Kidney epithelial cell (primary cell): ENCODE results near the gene TMC4. TPM values are rescaled to one million over a fixed set of nuclear protein-coding genes. Genes with fewer than 3 reads are reported as not detected.
A peak's percentile ranks its signal among the peaks of the same experiment; 100 is the strongest.

Experiments
- DNase-seq: peaks from one replicate; pipeline ENCODE4 v3.0.0-alpha.2; 2010; ENCODE audit warnings: low read depth
- H3K27me3 ChIP-seq: 2 replicates; pipeline ENCODE4 v1.6.0; 2011; ENCODE audit warnings: low read length; ENCODE audit not compliant: control insufficient read depth, insufficient read depth
- H3K36me3 ChIP-seq: 2 replicates; pipeline ENCODE4 v1.5.1; 2011; ENCODE audit warnings: low read length; ENCODE audit not compliant: control insufficient read depth, insufficient read depth
- H3K4me3 ChIP-seq: 2 replicates; pipeline ENCODE4 v1.5.1; 2011; ENCODE audit warnings: low read depth, mild to moderate bottlenecking, control low read depth, low read length
- total RNA-seq: library from RNA; depleted of rRNA; stranded (reverse); fragments of >200 nt; gene quantifications from 2 replicates; pipeline ENCODE4 v1.2.3, GENCODE V29; 2015
- TF ChIP-seq, protein P1 (sequence below): IDR thresholded peaks from 2 replicates; pipeline ENCODE4 v1.5.1; 2011; ENCODE audit warnings: mild to moderate bottlenecking, moderate library complexity, low read length, control low read depth, inconsistent platforms; ENCODE audit not compliant: insufficient read depth, poor library complexity, severe bottlenecking

TMC4 gene
- total RNA-seq, 1 donor from 2014 or later: 33.9 TPM

DNA sequence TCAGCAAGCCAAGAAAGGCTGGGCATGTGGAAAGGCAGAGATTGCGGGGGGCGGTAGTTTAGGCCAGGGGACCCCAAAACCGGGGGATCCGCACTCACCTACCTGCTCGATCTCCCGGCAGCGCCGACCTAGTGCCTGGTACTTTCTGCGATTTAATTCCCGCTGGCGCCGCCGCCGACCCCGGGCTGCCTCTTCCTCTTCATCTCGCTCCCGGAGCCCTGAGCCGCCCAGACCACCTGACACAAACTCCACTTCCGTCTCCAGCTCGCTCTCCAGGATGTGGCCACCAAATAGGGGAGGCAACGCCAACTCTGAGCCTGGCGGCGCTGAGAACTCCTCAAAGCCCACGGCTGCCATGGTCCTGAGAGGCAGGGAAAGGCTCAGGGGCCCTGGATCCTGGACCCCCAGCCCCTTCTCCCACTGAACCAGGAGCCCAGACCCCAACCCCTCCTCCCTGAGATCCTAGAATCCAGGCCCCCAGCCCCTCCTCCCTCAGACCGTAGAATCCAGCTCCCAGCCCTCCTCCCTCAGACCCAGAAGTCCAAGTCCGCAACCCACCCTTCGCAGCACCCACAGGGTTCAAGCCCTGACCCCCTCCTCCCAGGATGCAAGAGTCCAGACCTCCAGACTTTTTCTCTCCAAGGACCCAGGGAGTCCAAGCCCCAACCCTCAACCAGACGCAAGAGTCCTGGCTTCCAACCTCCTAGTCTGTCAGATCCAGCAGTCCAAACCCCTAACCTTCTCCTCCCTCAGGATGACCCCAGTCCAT, 58.4 kb downstream of the TMC4 start:
- TF ChIP-seq, protein P1, sequence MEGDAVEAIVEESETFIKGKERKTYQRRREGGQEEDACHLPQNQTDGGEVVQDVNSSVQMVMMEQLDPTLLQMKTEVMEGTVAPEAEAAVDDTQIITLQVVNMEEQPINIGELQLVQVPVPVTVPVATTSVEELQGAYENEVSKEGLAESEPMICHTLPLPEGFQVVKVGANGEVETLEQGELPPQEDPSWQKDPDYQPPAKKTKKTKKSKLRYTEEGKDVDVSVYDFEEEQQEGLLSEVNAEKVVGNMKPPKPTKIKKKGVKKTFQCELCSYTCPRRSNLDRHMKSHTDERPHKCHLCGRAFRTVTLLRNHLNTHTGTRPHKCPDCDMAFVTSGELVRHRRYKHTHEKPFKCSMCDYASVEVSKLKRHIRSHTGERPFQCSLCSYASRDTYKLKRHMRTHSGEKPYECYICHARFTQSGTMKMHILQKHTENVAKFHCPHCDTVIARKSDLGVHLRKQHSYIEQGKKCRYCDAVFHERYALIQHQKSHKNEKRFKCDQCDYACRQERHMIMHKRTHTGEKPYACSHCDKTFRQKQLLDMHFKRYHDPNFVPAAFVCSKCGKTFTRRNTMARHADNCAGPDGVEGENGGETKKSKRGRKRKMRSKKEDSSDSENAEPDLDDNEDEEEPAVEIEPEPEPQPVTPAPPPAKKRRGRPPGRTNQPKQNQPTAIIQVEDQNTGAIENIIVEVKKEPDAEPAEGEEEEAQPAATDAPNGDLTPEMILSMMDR: no peak
- H3K27me3 ChIP-seq: no peaks in the 10 kb centered on the region
- DNase-seq: no peak
- peak overlapping the region; percentile 66 for H3K4me3 ChIP-seq
- no peaks in the 10 kb centered on the region for H3K36me3 ChIP-seq

Other genes starting within 250 kb of the TMC4 start
- under 0.01 TPM in 1 of 2 replicates, not detected in the other for gene CACNG8, start 210.2 kb downstream of the TMC4 start, total RNA-seq
- not detected in 2 replicates for gene CACNG6, start 181.5 kb downstream of the TMC4 start, total RNA-seq
- not detected in 2 replicates for gene VSTM1, start 109.3 kb downstream of the TMC4 start, total RNA-seq
- gene TARM1, start 91.8 kb downstream of the TMC4 start, total RNA-seq: not detected in 2 replicates
- 22.9 and 24.4 TPM in 2 replicates for gene OSCAR, start 72.4 kb downstream of the TMC4 start, total RNA-seq
- 31.8 and 39.4 TPM in 2 replicates for gene NDUFA3, start 70.3 kb downstream of the TMC4 start, total RNA-seq
- 28.2 and 31.0 TPM in 2 replicates for gene TFPT, start 57.5 kb downstream of the TMC4 start, total RNA-seq
- 56.8 and 68.3 TPM in 2 replicates for gene PRPF31, start 57.4 kb downstream of the TMC4 start, total RNA-seq
- gene CNOT3, start 35.4 kb downstream of the TMC4 start, total RNA-seq: 17.2 and 20.7 TPM in 2 replicates
- 7.5 and 11.9 TPM in 2 replicates for gene LENG1, start 13.4 kb downstream of the TMC4 start, total RNA-seq
- gene MBOAT7, start 16.4 kb upstream of the TMC4 start, total RNA-seq: 107 and 111 TPM in 2 replicates
- 108 and 146 TPM in 2 replicates for gene TSEN34, start 18.1 kb upstream of the TMC4 start, total RNA-seq
- gene RPS9, start 27.7 kb upstream of the TMC4 start, total RNA-seq: 2,500 and 2,976 TPM in 2 replicates
- 0.50 TPM in 1 of 2 replicates, not detected in the other for gene LILRB3, start 49.8 kb upstream of the TMC4 start, total RNA-seq
- gene LILRA6, start 69.6 kb upstream of the TMC4 start, total RNA-seq: not detected in 2 replicates
- gene LILRB5, start 84.1 kb upstream of the TMC4 start, total RNA-seq: 0.04 TPM in 1 of 2 replicates, not detected in the other
- not detected in 2 replicates for gene LILRB2, start 108.0 kb upstream of the TMC4 start, total RNA-seq
- gene LILRA5, start 140.0 kb upstream of the TMC4 start, total RNA-seq: 1.9 TPM in 1 of 2 replicates, not detected in the other
- gene LILRA4, start 166.0 kb upstream of the TMC4 start, total RNA-seq: not detected in 2 replicates
- 1.0 TPM in 1 of 2 replicates, not detected in the other for gene LAIR1, start 191.8 kb upstream of the TMC4 start, total RNA-seq
- not detected in 2 replicates for gene TTYH1, start 242.3 kb upstream of the TMC4 start, total RNA-seq